ENCODE results near the gene VPS52.

The VPS52 gene

DNA sequence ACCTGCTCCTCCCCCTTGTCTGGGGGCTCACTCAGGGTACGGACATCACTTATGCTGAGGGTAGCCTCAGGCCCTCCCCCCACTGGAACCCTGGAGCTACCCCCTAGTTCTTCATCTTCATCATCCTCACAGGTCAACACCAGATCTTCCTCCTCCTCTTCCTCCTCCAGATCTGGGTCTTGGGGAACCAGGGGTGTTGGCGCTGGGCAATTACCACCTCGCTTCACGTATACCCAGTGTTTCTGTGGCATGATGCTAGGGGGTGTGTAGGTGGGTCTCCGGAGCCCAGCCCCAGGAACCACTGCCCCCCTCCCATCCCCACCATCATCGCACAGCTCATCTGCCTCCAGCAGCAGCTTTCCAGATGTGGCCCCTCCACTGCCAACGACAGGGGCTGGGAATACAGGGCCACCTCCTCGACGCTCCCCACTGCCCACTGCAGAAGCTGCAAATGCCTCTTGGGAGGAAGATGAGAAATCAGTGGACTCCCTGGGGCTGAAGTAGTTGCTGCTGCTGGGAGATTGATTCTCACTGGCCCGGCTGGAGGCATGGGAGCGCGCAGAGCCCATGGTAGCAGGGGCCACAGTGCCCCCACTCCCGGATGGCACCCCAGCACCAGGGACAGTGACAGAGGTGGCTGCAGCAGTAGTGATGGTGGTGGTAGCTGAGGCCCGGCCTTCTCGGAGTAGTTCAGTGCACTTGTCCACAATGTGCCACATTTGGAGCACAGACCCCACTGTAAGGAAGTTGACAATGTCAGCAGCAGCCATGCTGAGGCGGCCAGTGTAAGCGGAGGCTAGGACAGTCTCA is 44.3 kb upstream of the VPS52 start:
- Histone ChIP-seq H3K4me2 (ENCODE audit: low read length) (peak overlapping the region; percentile 54), H3K36me3 (ENCODE audit: control insufficient read depth, insufficient read depth, low read length) (no peaks in the 10 kb centered on the region), H2AFZ (no peak overlapping the region), H3K9ac (no peak overlapping the region), H3K27me3 (ENCODE audit: control insufficient read depth, insufficient read depth, low read length) (no peaks in the 10 kb centered on the region), H3K79me2 (peaks cover 5% of the 10 kb centered on the region), H3K9me3 (ENCODE audit: control insufficient read depth, low read length) (no peaks in the 10 kb centered on the region), H3K4me3 (ENCODE audit: low read depth, low read length) (no peak overlapping the region), H3K27ac (peak overlapping the region; percentile 57), H3K4me1 (peaks cover 43% of the 10 kb centered on the region)
- TF ChIP-seq, protein P1, sequence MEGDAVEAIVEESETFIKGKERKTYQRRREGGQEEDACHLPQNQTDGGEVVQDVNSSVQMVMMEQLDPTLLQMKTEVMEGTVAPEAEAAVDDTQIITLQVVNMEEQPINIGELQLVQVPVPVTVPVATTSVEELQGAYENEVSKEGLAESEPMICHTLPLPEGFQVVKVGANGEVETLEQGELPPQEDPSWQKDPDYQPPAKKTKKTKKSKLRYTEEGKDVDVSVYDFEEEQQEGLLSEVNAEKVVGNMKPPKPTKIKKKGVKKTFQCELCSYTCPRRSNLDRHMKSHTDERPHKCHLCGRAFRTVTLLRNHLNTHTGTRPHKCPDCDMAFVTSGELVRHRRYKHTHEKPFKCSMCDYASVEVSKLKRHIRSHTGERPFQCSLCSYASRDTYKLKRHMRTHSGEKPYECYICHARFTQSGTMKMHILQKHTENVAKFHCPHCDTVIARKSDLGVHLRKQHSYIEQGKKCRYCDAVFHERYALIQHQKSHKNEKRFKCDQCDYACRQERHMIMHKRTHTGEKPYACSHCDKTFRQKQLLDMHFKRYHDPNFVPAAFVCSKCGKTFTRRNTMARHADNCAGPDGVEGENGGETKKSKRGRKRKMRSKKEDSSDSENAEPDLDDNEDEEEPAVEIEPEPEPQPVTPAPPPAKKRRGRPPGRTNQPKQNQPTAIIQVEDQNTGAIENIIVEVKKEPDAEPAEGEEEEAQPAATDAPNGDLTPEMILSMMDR (IDR thresholded peaks at IDR 0.05): no peak

DNA sequence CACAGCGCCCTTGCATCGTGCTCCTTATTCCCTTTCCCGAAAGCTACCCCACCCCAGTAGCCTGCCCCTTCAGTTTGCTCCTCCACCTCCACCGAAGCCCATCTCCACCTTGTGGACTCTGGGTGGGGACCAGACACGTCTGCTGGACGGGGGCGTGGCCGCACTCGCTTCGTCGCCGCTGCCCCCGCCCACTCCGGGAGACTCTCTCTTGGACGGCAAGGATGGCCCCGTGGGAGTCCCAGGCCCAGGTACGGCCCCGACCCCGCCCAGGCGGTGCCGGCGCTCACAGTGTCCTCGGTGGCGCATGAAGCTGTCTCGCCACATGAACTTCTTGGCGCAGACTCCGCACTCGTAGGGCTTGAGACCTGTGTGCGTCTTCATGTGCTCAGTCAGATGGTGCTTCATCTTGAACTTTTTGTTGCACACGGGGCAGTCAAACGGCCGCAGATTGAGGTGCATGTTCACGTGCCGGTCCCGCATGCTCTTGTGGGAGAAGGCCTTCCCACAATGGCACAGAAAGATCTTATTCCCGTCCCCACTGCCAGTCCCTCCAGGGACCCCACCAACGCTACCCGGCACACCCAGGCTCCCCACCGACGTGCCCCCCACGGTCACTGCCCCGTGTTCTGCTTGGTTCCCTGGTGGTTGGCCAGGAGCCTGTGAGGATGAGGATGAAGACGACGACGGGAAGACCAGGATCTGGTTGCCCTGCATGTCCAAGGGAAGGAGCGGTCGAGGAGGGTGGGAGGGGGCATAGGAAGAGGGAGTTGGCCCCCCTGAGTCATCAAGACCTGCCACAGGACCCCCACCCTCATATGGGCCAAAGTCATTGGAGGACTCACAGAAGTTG is 43.5 kb upstream of the VPS52 start:
- H3K4me2 ChIP-seq (ENCODE audit: low read length): peak overlapping the region; percentile 100
- no peaks in the 10 kb centered on the region for H3K9me3 ChIP-seq (ENCODE audit: control insufficient read depth, low read length)
- H3K27ac ChIP-seq: peak overlapping the region; percentile 96
- H3K36me3 ChIP-seq (ENCODE audit: control insufficient read depth, insufficient read depth, low read length): no peaks in the 10 kb centered on the region
- H2AFZ ChIP-seq: peak overlapping the region; percentile 91
- H3K27me3 ChIP-seq (ENCODE audit: control insufficient read depth, insufficient read depth, low read length): no peaks in the 10 kb centered on the region
- no peak overlapping the region for H3K9ac ChIP-seq
- TF ChIP-seq, protein P1 (IDR thresholded peaks at IDR 0.05): no peak
- H3K4me1 ChIP-seq: peaks cover 35% of the 10 kb centered on the region
- H3K4me3 ChIP-seq (ENCODE audit: low read depth, low read length): peak overlapping the region; percentile 94
- H3K79me2 ChIP-seq: peaks cover 7% of the 10 kb centered on the region

DNA sequence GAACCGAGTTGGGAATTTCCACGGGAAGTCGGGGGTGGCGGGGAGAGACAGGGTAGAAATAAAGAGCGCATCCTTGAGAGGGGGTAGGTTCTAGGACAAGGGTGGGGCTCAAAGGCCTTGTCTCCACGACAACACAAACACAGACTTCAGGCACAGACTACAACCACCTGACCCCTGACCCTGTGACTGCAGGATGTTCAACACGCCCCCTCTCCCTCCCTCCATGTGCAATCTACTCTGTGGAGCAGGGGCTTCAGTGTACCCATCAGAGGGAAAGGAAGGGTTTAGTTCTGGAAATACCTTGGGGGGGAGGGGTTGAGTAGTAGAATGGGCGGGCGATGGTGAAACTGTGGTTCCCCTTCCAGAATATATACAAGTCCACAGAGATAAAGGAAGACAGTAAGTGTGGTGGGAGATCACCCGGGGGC is 42.9 kb upstream of the VPS52 start:
- Histone ChIP-seq H3K79me2 (peaks cover 10% of the 10 kb centered on the region), H3K9ac (no peak overlapping the region), H3K4me1 (peaks cover 29% of the 10 kb centered on the region), H3K4me2 (ENCODE audit: low read length) (peak overlapping the region; percentile 100), H3K27me3 (ENCODE audit: control insufficient read depth, insufficient read depth, low read length) (no peaks in the 10 kb centered on the region), H3K9me3 (ENCODE audit: control insufficient read depth, low read length) (no peaks in the 10 kb centered on the region), H3K36me3 (ENCODE audit: control insufficient read depth, insufficient read depth, low read length) (no peaks in the 10 kb centered on the region), H3K4me3 (ENCODE audit: low read depth, low read length) (peak overlapping the region; percentile 94), H2AFZ (peak overlapping the region; percentile 91), H3K27ac (peak overlapping the region; percentile 96)
- TF ChIP-seq, protein P1 (IDR thresholded peaks at IDR 0.05): no peak

DNA sequence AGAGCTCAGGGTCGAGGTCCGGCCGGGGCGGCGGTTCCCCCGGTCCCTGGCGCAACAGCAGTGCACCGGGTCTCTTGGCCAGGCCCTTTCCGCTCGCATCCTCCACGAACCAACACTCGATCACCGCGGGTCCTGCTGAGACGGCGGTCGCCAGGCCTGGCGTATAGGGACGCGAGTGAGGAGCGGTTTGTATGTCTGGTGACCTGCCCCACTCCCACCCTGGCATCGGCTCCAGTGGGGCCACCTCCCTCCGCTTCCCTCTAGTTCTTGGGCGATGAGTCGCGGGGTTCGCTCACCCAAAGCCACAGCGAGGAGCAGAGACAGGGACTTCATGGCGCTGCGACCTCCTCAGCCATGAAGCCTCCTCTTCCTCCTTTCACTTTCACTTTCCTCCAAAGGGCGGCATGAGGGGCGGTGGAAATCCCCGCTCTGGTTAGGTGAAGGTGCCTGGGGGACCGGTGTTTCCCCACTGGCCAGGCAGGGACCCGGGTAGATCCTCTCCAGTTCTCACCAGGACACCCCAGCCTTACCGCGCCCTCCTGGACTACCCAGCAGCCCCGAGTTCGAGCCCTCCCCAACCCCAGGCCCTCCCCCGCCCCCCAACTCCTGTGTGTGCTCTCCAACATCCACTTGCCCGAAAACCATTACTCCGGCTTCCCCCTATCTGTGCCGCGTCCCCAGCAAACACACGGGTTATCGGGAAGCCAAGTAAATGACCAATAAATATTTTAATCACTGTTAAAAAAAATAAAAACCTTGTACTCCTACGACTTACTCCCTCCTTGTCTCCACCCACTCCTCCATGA is 42.2 kb upstream of the VPS52 start, which contains the start of gene TAPBP:
TSS of gene TAPBP (minus strand) at position 370 of the 806 bp plus-strand sequence. CDS start at position 333, 37 bp downstream.
- Histone ChIP-seq H3K27ac (peak within 1 kb of the TSS; percentile 96), H3K4me1 (peaks cover 25% of the 10 kb centered on the region), H3K9ac (peak within 1 kb of the TSS; percentile 75), H3K9me3 (ENCODE audit: control insufficient read depth, low read length) (no peaks in the 10 kb centered on the region), H3K36me3 (ENCODE audit: control insufficient read depth, insufficient read depth, low read length) (no peaks in the 10 kb centered on the region), H3K79me2 (peaks cover 8% of the 10 kb centered on the region), H3K4me2 (ENCODE audit: low read length) (peak within 1 kb of the TSS; percentile 100), H3K27me3 (ENCODE audit: control insufficient read depth, insufficient read depth, low read length) (no peaks in the 10 kb centered on the region), H3K4me3 (ENCODE audit: low read depth, low read length) (peak within 1 kb of the TSS; percentile 94), H2AFZ (peak within 1 kb of the TSS; percentile 91)
- TF ChIP-seq, protein P1 (IDR thresholded peaks at IDR 0.05): peak; percentile 11

Measured in parathyroid adenoma (tissue), 2 donors.